A172 (cell line): ENCODE measurements around the gene COPG1. TPM values are rescaled to one million over a fixed set of nuclear protein-coding genes. Genes with fewer than 3 reads are reported as not detected.
A peak's percentile ranks its signal among the peaks of the same experiment; 100 is the strongest.

Source experiments
- DNase-seq: peaks from one replicate; pipeline ENCODE4 v3.0.0-alpha.2; 2015; ENCODE audit warnings: low spot score
- total RNA-seq: library from RNA; depleted of rRNA; stranded (reverse); fragments of >200 nt; shearing (Covaris generic); gene quantifications from 2 replicates; pipeline ENCODE4 v1.2.3, GENCODE V29; 2014

The COPG1 gene
- total RNA-seq, 1 experiment from 2014 or later, result 296 TPM

DNA sequence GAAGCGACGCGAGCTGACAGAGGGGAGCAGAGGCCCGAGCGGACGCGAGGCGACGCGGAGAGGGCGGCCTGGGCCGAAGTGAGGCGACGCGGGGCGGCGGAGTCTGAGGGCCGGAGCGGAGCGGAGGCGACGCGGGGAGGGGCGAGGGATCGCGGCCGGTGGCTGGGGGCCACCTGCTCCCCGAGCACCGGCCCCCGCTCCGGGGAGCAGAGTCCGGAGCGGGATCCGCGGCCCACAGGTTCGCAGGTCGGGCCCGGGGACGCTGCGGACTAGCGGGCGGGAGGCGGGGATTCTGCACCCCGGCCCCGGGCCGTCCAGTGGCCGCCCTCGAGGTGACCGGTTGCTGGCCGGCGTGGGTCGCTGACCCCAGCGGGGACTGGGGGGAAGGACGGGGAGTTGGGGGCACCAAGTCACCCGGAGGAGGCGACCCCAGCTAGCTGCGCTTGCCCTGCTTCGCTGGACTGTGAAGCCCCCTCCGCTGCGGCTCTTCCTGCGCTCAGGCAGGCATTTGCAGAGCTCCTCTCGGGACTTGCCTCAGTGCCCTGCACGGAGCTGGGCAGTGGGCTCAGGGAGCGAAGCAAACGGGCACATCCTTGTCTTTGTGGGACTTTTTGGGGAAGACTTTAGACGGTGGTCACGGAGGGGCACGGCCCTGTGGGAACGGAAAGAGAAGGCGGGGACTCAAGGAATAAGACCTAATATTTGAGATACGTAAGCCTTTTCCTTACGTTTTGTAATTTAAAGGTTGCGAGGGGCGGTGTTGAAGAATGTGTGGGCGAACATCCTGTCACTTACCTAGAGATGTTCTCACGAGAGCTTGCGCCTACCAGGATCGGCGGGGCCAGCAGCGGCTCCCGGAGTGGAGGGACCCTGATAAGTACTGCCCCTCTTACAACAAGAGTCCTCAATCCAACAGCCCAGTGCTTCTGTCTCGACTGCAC is 29.8 kb downstream of the COPG1 start:
- peak; percentile 78 for DNase-seq

DNA sequence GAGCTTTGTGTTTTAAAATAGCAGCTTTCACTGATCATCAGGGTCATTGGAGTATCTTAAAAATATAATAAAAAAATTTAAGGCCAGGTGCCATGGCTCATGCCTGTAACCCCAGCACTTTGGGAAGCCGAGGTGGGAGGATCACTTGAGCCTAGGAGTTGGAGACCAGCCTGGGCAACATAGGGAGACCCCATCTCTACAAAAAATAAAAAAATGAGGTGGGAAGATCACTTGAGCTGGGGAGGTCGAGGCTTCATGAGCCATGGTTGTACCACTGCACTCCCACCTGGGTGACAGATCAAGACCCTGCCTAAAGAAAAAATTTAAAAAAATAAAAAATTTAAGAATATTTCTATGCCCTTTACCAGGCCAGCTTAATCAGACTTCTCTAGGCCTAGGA is 30.8 kb downstream of the COPG1 start:
- DNase-seq, result no peak

DNA sequence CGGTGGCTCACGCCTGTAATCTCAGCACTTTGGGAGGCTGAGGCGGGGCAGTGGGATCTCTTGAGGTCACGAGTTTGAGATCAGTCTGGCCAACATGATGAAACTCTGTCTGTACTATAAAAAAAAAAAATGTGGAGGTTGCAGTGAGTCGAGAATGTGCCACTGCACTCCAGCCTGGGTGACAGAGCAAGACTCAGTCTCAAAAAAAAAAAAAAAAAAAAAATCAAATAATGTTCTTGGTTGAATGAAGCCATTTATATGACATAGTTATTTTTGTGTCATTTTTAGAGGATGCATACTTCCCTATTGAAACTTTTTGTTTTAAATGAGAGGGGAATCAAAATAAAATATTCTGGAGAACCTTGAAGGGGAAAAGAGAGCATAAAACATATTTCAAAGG is 32.3 kb downstream of the COPG1 start:
- DNase-seq, result no peak

DNA sequence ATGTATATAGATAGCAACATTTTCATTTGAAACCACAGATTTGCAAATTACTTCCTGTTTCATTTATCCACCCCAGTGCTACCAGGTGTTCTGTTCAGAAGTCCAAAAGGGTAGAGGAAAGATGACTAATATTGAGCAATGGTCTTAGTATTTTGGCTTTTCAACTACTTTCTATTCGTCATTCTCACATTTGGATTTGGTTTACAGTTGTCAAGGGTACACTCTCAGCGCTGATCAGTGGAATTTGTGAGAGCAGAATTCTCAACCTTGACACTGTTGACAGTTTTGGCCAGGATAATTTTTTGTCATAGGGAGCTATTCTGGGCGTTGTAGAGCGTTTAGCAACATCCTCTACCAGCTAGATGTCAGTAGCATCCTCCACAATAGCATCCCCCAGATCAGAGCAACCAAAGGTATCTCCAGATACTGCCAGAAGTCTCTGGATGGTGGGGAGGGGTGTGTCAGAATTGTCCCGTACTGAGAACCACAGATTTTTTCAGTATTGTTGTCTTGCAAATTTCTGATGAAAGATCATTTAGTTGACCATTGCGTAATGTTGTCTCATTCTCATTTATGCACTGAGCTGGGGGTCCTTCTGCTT is 33.4 kb downstream of the COPG1 start:
- no peak for DNase-seq

DNA sequence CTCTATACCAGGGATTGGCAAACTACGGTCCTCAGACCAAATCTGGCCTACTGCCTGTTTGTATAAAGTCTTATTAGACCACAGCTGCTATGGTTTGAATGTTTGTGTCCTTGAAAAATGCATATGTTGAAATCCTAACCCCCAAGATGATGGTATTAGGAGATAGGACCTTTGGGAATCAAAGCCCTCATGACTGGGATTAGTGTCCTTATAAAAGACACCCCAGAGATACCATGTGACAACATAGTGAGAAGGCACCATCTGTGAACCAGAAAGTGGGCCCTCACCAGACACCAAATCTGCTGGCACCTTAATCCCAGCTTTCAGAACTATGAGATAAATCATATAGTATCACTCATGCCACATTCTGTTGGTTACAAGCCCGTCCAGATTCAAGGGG is 36.7 kb downstream of the COPG1 start:
- DNase-seq, result no peak

DNA sequence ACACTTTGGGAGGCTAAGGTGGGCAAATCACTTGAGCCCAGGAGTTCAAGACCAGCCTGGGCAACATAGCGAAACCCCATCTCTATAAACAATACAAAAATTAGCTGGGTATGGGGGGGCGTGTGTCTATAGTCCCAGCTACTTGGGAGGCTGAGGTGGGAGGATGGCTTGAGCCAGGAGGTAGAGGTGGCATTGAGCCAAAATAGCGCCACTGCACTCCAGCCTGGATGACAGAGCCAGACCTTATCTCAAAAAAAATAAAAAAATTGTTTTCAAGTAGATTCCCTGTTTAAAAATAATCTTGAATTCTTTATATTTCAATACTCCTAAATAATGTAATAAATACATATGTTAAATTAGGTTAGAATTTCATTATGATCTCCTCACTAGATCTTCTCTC is 39.0 kb downstream of the COPG1 start:
- no peak for DNase-seq

DNA sequence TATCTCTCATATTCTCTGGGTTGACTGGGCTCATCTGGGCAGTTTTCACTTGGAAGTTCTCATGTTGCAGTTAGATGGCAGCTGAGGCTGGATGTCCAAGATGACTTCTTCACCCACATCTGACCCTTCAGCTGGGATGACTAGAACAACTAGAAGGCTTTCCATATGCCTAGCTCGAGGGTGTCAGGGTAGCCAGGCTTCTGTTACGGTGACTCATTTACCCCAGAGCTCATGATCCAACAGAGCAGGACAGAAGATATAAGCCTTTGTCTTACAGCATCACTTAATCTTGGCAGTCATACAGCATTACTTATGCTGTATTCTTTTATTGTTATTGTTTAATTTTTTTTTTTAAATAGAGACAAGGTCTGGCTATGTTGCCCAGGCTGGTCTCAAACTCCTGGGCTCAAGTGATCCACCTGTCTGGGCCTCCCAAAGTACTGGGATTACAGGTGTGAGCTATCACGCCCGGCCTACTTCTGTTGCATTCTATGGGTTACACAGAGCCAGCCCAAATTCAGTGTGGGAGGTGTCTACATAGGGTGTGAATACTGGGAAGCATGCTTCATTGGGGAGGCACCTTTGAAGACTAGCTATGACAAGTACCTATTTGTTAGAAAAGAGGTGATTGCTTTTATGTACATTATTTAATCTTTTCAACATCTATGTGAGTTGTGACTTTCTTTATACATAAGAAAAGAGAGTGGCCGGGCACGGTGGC is 40.0 kb downstream of the COPG1 start:
- peak; percentile 46 for DNase-seq

DNA sequence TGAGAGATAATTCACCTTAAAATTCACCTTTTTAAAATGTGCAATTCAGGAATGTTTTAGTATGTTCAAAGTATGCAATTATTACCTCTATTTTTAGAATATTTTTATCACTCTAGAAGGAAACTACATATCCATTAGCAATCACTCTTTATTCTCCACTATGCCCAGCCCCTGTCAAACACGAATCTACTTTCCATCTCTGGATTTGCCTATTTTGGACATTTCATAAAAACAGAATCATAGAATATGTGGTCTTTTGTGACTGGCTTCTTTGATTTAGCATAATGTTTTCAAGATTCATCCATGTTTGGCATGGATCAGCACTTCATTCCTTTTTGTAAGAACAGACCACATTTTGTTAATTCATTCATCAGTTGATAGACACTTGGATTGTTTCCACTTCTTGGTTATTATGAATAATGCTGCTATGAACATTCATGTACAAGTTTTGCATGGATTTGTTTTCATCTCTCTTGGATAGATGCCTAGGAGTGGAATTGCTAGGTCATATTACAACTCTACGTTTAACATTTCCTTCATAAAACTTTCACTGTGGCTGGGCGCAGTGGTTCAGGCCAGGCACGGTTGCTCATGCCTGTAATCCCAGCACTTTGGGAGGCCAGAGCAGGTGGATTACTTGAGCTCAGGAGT is 42.0 kb downstream of the COPG1 start:
- no peak for DNase-seq

DNA sequence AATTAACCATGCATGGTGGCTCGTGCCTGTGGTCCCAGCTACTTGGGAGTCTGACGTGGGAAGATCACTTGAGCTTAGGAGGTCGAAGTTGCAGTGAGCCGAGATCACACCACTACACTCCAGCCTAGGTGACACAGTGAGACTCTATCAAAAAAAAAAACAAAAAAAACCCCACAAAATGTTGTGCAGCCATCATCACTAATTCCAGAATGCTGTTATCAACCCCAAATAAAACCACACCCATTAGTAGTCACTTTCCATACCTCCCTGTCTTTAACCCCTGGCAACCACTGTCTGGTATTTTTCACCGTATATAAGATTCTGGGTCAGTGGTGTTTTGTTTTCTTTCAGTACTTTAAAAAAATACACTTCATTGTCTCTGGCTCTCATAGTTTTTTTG is 45.9 kb downstream of the COPG1 start:
- no peak for DNase-seq

DNA sequence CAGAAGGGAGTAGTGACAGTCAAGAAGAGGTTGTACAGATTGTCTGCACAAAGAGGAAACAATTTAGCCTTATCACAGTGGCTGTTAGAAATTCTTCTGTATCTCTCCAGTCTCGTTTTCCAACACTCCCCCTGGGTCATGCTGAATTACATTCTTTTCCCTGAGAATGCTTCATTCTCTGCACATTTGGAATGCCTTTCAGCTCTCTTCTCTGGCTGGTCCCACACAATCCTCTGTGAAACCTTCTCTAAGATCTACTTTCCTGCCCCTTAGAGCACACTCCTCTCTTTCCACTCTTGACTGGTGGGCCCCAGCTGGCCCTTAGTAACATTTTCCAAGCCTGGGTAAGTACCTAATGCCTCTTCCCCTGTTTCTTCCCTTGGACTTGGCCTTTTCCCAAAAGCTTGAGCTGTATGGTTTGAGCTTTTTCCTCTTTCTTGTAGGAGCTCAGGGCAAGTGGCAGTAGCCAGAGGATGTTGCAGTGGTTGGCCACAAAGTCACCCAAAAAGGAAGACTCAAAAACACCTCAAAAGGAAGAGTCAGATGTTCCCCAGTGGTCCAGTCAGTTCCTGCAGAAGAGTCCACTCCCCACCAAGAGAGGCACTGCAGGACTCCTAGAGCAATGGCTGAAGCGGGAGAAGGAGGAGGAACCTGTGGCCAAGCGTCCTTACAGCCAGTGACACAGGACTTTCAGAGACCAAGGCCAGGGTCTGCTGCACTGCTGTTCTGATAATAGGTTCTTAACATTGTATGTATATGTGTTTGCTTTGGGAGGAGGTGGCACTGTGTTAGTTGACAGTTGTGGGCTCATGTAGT is 54.9 kb downstream of the COPG1 start:
- no peak for DNase-seq

DNA sequence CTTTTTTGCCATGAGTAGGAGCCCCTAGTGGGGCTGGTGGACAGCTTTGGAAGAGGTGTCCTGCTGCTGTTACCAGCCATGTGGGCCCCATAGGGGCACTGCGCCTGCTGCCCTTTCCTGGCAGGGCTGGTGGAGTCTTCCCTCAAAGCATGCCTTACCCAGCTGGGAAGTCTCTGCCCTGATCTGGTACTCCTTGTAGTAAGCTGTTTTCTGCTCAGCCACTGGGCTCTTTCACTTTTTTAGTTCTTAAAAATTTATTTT is 55.5 kb downstream of the COPG1 start:
- no peak for DNase-seq

DNA sequence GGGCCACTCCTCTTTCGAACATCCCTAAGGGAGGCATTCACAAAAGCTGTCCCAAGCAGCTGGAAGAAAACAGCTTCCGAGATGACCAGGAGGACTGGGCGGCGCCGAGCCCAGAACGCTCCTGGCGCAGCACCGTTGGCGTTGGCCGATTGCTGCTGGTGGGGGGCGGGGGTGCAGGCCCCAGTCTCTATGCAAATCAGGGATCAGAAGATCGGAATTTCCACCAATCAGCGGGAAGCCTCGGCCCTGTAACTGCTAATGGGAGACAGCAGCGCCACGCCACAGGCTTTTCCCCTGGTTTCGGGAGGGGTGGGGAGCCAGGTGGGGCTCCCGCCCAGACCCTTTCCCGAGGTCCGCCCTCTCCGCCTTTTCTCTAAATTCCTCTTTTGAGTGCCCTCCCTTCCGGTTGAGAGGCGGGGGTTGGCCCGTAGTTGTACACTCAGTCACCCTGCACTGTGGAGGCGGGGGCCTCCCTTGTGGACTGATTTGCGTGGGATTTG is 56.2 kb downstream of the COPG1 start:
- DNase-seq, result peak; percentile 100

DNA sequence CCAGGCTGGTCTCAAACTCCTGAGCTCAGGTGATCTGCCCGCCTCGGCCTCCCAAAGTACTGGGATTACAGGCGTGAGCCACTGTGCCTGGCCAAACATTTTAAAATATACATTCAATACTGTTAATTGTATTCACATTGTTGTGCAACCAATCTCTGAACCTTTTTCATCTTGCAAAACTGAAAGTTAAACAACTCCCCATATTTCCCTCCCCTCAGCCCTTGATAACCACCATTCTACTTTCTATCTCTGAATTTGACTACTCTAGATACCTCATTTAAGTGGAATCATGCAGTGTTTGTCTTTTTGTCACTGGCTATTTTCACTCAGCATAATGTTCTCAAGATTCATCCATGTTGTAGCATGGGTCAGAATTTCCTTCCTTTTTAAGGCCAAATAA is 59.2 kb downstream of the COPG1 start:
- DNase-seq, result no peak

DNA sequence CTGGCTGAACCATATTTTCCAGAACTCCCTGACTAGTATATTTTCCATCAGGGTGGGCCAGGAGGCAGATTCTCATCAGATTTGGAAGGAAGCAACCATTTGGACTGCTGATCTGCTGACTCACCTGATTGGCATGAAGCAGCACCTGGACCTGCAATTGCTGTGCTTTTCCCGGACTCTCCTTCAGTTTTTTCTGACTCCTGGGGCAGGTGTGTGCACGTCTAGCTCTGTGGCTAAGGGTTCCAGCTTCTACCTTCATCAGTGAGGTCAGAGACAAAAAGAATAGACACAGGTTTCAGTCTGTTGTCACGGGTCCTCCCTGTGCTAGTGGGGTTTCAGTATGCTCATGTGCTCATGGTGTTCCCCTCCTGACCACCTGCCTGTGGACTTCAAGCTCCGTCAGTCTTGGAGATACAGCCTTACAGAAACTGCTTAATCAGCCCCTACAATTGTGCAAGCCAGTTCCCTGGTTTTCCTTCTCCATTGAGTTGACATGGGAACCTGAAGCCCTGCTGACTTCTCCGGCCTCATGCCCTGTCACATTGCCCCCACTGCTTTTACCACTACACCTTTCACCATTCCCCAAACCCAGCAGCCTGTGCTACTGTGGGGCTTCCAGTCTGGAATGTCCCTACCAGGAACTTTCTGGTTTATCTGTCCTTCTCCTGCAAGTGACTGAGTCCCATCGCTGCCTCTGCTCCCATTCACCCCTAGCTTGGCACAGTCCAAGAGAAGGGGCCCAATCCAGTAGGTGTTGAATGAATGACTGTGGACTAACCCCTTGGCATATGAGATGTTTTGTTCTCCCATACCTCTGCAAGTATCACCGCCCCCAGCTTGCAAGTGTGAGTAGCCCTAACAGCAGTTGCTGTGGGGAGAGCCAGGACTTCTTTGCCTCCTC is 61.0 kb downstream of the COPG1 start:
- peak; percentile 23 for DNase-seq

DNA sequence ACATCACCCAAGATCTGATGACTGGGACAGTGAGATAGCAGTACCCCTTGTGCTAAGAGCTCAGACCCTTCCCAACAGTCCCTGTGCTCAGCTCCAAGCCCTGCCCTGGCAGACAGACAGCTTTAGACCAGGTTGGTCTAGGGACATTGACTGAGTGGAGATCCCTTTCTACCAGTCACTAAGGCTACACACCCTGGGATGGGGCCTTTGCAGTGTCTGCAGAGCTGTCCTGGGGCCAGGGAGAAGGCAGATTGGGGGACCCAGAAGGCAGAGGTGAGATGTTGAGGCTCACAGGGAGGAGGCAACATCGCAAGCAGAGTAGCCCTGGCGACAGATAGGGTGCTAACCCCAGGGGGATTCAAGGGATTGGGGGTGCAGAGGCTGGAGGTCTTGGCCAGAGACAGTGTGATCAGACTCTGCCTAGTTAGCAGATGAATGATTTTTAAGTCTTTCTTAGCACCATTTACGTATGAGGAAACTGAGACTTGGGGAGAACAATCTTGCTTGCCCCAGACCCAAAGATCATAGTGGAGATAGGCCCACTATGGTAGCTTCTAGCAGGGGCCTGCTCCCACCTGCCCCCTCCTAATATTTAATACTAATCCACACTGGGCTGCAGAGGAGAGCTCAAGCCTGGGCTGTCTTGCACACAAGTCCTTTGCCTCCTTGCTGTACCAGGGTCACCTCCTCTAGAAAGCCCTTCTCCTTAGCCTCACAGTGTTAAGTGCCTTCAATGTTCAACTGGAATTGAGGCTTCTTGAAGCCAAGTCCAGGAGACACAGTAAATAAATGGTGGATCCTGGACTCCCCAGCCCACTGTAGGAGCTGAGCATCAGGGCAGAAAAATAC is 61.9 kb downstream of the COPG1 start:
- no peak for DNase-seq

DNA sequence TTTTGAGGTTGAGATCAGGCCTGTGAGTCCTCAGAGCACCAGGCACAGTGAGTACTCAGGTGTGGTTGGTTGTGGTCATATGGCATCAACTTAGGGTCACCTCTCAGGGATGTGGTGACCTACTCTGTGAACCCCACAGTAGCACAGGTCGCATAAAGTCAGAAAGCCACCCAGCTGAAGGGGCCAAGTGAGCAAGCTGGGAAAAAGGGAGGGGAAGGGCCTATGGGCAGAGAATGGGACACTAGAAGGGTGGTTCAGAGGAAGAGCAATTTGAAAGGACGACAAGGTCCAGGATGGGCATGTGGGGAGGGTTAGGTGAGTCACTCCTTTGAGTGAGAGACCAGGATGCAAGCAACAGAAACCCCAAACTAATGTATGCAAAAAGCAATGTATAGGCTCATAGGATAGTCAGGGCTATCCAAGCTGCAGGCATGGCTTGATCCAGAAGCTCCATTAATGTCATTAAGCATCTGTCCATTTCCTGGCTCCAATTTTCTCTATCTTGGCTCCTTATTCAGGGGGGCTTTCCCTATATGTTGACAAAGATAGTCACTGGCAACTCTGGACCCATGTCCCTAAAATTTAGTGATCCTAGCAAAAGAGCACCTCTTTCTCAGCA is 62.7 kb downstream of the COPG1 start:
- DNase-seq, result no peak

DNA sequence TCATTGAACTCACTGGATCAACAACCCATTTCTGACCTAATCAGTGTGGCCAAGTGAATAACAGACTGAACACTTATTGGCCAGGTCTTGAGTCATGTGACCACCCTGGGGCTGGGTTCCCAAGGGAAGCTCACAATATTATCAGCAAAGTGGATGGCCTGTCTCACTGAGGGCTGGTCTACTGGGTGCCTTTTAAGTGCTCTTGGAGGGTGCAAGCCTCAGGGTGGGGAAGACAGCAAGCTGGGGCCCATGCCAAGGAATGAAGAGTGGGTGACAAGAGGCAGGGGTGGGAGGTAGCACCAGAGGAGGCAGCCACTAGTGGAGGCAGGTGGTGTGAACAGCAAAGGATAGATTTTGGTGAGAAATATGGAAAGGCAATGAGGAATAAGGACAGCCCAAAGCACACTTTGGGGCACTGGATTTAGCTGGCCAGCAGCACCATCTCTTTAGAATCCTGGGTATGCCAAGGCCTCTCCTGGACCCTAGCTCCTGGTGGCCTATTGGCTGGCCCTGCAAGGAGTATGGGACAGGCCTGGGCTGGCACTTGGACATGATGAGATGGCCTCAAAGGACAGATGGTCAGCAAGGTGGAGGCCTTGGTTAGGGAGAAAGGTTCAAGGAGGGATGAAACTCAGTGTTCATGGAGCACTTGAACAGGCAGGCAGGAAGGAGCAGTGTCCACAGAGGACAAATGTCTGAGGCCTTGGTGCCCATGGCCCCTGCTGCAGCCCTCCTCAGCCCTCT is 63.4 kb downstream of the COPG1 start:
- DNase-seq, result no peak

DNA sequence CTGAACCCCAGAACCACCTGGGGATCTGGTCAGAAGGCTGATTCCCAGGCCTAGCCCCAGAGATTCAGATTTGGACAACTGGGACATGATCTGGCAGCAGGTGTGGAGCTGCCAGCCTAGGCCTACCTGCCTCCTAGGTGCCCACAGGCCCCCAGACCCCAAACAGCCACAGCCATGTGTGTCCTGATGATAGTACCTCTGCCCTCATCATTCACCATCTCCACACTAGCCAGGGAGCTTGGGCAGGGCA is 63.9 kb downstream of the COPG1 start:
- no peak for DNase-seq
